Measurements from ENCODE around the gene PISD.

The PISD gene

GRCh38 chr22:31625661-31626426 lies 36.2 kb downstream of the PISD start:
- no peak for DNase-seq (ENCODE audit: low spot score)

- no peak for DNase-seq (ENCODE audit: low spot score)
These were observed 36.8 kb downstream of the PISD start for GRCh38 chr22:31625257-31625640.

GRCh38 chr22:31623592-31624304 lies 38.3 kb downstream of the PISD start:
- no peak for DNase-seq (ENCODE audit: low spot score)

GRCh38 chr22:31622980-31623379 lies 39.0 kb downstream of the PISD start:
- no peak for DNase-seq (ENCODE audit: low spot score)

GRCh38 chr22:31621507-31622124 lies 40.4 kb downstream of the PISD start:
- no peak for DNase-seq (ENCODE audit: low spot score)

- no peak for DNase-seq (ENCODE audit: low spot score)
These were observed 41.1 kb downstream of the PISD start for GRCh38 chr22:31620756-31621480.

GRCh38 chr22:31619611-31620300 lies 42.3 kb downstream of the PISD start:
- DNase-seq (ENCODE audit: low spot score), result no peak

- DNase-seq (ENCODE audit: low spot score), result no peak
These were observed 43.4 kb downstream of the PISD start for GRCh38 chr22:31618471-31619176.

- DNase-seq (ENCODE audit: low spot score), result no peak
These were observed 44.0 kb downstream of the PISD start for GRCh38 chr22:31618057-31618456.

- no peak for DNase-seq (ENCODE audit: low spot score)
These were observed 45.6 kb downstream of the PISD start for GRCh38 chr22:31616315-31616980.

GRCh38 chr22:31615940-31616314 lies 46.1 kb downstream of the PISD start:
- DNase-seq (ENCODE audit: low spot score), result no peak

- DNase-seq (ENCODE audit: low spot score), result no peak
These were observed 46.5 kb downstream of the PISD start for GRCh38 chr22:31615491-31615860.

- DNase-seq (ENCODE audit: low spot score), result no peak
These were observed 47.1 kb downstream of the PISD start for GRCh38 chr22:31614781-31615490.

- no peak for DNase-seq (ENCODE audit: low spot score)
These were observed 48.1 kb downstream of the PISD start for GRCh38 chr22:31613904-31614296.

- no peak for DNase-seq (ENCODE audit: low spot score)
These were observed 48.6 kb downstream of the PISD start for GRCh38 chr22:31613286-31613903.

- DNase-seq (ENCODE audit: low spot score), result no peak
These were observed 49.1 kb downstream of the PISD start for GRCh38 chr22:31612891-31613285.

GRCh38 chr22:31611061-31611760 lies 50.8 kb downstream of the PISD start:
- DNase-seq (ENCODE audit: low spot score), result no peak

- no peak for DNase-seq (ENCODE audit: low spot score)
These were observed 51.4 kb downstream of the PISD start for GRCh38 chr22:31610611-31611010.

- DNase-seq (ENCODE audit: low spot score), result no peak
These were observed 52.3 kb downstream of the PISD start for GRCh38 chr22:31609716-31610115.

Measured in kidney tubule cell (primary cell).